ENCODE data around the gene FGFR3. TPM values are rescaled to one million over a fixed set of nuclear protein-coding genes. Genes with fewer than 3 reads are reported as not detected.

The FGFR3 gene
- total and polyA plus RNA-seq, 7 donors, result 0.16 to 14.0 (median 0.83) TPM

DNA sequence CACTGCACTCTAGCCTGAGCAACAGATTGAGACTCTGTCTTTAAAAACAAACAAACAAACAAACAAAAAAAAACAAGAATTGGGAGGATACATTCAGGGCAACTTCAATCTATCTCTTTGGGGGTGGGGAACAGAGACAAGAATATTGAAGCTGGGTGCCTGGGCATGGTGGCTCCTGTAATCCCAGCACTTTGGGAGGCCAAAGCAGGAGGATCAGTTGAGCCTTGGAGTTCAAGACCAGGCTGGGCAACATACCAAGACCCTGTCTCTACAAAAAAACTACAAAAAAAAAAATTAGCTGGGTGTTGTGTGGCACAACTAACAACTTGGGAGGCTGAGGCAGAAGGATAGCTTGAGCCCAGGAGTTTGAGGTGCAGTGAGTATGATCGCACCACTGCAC lies 61.7 kb downstream of the FGFR3 start:
- no peaks in the 10 kb centered on the region for H3K36me3 ChIP-seq
- H3K4me3 ChIP-seq, result peak overlapping the region; percentile 38 to 90 (median 74)
- WGBS, 2 donors, result 14 to 55% methylated on average over 1 of the region's 1 CpG
- intact Hi-C loops (cut with DNase I), result loop anchor here (5.0 kb wide), 2 partner anchors 43 to 142 kb away; partner anchors contain the start of gene SLBP
- TF ChIP-seq POLR2A (IDR thresholded peaks at IDR 0.05) (no peak), POLR2AphosphoS5 (IDR thresholded peaks at IDR 0.05) (no peak), EP300 (IDR thresholded peaks at IDR 0.05) (no peak)
- TF ChIP-seq, protein P1, sequence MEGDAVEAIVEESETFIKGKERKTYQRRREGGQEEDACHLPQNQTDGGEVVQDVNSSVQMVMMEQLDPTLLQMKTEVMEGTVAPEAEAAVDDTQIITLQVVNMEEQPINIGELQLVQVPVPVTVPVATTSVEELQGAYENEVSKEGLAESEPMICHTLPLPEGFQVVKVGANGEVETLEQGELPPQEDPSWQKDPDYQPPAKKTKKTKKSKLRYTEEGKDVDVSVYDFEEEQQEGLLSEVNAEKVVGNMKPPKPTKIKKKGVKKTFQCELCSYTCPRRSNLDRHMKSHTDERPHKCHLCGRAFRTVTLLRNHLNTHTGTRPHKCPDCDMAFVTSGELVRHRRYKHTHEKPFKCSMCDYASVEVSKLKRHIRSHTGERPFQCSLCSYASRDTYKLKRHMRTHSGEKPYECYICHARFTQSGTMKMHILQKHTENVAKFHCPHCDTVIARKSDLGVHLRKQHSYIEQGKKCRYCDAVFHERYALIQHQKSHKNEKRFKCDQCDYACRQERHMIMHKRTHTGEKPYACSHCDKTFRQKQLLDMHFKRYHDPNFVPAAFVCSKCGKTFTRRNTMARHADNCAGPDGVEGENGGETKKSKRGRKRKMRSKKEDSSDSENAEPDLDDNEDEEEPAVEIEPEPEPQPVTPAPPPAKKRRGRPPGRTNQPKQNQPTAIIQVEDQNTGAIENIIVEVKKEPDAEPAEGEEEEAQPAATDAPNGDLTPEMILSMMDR (IDR thresholded peaks at IDR 0.05), result no peak
- H3K9me3 ChIP-seq, result no peaks in the 10 kb centered on the region
- no peak for DNase-seq
- H3K27ac ChIP-seq, result peak overlapping the region in 3 of 4 donors; percentile 86 to 87 (median 86)
- peaks cover 0 to 38% (median 29%) of the 10 kb centered on the region in 4 donors for H3K4me1 ChIP-seq
- H3K27me3 ChIP-seq, result no peaks in the 10 kb centered on the region

DNA sequence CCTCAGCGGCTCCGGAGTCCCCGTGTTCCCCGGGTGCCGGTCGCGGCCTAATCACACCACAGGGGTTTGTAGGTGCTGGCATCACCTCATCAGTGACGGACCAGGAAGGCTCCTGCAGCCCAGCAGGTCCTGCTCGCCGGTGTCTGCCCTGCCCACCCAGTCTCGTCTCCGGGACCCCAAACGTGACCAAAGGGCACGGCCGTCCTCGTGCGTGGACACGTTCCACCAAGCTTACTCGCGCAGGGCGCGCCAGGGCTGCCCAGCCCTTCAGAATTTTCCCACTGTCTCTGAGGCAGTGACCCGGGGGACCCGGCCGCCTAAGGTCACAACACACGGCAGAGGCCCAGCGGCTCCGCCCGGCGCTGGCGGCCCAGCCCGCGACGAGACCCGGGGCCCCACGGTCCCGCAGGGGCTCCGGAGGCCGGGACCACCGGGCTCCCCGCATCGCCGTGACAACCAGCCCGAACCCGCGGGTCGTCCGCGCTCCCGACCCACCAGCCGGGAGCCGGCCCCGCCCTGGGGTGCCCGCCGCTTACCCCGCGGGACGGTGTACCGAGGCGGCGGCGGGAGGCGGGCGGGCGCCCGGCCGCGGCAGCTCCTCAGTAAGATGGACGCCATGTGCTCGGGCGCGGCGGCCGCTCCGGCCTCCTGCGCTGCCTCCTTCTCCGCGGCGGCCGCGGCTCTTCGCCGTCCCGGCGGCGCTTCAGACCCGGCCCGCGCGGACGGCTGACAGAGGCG lies 62.4 kb downstream of the FGFR3 start:
- H3K4me3 ChIP-seq, result peak overlapping the region; percentile 38 to 90 (median 74)
- H3K4me1 ChIP-seq, result peaks cover 0 to 38% (median 29%) of the 10 kb centered on the region in 4 donors
- no peaks in the 10 kb centered on the region for H3K9me3 ChIP-seq
- peak overlapping the region; percentile 83 to 87 (median 86) for H3K27ac ChIP-seq
- H3K36me3 ChIP-seq, result no peaks in the 10 kb centered on the region
- WGBS, 2 donors, result 1% methylated on average over 92 of the region's 92 CpGs
- H3K27me3 ChIP-seq, result no peaks in the 10 kb centered on the region
- TF ChIP-seq POLR2AphosphoS5 (IDR thresholded peaks at IDR 0.05) (no peak), EP300 (IDR thresholded peaks at IDR 0.05) (no peak), POLR2A (IDR thresholded peaks at IDR 0.05) (no peak)
- TF ChIP-seq, protein P1 (IDR thresholded peaks at IDR 0.05), result no peak
- peak; percentile 73 for DNase-seq
- intact Hi-C loops (cut with DNase I), result loop anchor here (1.0 to 5.0 kb wide), 3 partner anchors 15 to 143 kb away; partner anchors contain the start of gene SLBP

DNA sequence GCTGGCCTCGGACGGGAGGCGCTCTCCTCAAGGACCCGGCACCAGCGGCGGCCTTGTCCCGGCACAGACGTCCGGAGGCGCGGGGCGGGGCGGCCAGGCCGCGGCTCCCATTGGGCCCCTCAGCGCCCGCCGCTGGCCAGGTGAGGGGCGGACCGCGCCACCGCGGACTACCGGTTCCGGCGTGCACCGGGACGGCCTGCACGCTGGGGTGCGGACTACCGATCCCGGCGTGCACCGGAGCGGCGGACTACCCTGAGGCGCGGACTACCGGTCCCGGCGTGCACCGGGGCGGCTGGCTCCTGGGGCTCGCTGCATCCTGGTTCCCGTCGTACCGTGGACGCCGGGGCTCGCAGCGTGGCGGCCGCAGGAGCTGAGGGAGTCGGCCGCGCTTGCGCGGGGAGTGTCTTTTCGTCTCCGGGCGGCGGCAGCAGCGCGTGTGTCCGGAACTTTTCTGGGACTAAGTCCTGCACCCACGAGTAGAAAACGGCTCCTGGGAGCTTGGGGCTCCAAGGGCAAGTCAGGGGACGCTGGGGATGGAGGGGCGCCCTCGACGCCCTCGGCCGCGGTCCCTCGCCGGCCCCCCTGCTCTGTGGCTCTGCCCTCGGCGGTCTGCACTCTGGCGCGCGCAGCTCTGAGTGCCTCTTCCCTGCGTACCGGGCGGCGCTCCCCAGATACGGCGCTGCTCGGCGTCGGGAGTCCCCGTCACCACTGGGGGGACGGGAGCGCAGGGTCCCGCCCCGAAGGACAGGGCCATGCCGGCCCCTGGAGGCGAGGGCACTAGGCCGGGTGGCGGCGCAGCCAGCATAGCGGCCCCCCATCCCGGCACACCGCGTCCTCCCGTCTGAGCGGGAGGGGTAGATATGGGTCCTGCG lies 63.2 kb downstream of the FGFR3 start, which contains the start of gene LETM1:
Gene LETM1, minus strand, starts transcription at position 86 of the 872 bp plus-strand sequence. CDS start 206 bp downstream, outside the sequence.
- TF ChIP-seq EP300 (IDR thresholded peaks at IDR 0.05) (no peak), POLR2A (IDR thresholded peaks at IDR 0.05) (peak; percentile 34 to 41), POLR2AphosphoS5 (IDR thresholded peaks at IDR 0.05) (peak; percentile 66 to 85 (median 84))
- TF ChIP-seq, protein P1 (IDR thresholded peaks at IDR 0.05), result peak in 1 of 4 experiments; percentile 0
- intact Hi-C loops (cut with DNase I), result loop anchor here (1.0 to 5.0 kb wide), 3 partner anchors 14 to 144 kb away; partner anchors contain the start of gene SLBP
- peaks cover 0 to 33% (median 29%) of the 10 kb centered on the region in 4 donors for H3K4me1 ChIP-seq
- H3K9me3 ChIP-seq, result no peaks in the 10 kb centered on the region
- peak; percentile 98 for DNase-seq
- peak within 1 kb of the TSS; percentile 83 to 87 (median 86) for H3K27ac ChIP-seq
- H3K36me3 ChIP-seq, result no peaks in the 10 kb centered on the region
- WGBS, 2 donors, result 0% methylated on average over 107 of the region's 107 CpGs
- peak within 1 kb of the TSS; percentile 70 to 90 (median 76) for H3K4me3 ChIP-seq
- no peaks in the 10 kb centered on the region for H3K27me3 ChIP-seq

DNA sequence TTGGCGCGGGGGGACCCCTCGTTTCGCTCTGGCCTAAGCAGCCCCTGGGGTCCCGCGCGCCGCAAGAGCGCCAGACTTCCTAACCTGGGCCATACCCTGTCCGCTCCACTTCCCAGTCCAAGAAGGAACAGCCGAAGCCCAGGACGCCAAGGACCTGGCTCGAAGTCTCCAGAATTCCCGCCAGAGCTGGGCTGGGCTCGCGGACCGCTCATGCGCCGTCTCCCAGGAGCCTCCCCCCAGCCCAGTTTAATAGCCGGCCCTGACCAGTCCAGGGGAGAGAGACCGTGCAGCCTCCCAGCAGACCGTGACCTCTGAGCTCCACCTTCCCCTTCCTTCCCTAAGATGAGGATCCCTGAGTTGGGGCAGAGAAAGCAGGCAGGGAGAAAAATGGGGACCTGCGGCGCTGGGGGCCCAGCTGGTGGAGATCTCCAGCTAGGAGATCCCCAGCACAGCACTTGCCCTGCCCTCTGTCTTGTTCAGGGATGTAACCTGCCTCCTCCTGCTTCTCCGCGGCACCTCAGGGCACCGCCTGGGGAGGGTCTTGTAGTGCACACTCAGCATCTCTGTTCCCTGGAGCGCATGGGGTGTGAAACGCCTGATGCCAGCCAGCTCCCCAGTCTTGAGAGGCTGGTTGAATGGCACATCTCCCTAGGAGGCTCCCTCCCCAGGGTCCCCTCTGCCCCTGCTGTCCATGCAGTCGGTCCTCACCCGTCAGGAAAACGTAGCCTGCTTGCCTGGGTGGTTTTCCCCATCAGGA lies 64.0 kb downstream of the FGFR3 start:
- WGBS, 2 donors, result 20 to 26% methylated on average over 32 of the region's 32 CpGs
- H3K36me3 ChIP-seq, result no peaks in the 10 kb centered on the region
- no peaks in the 10 kb centered on the region for H3K9me3 ChIP-seq
- DNase-seq, result peak; percentile 79
- H3K4me1 ChIP-seq, result peaks cover 0 to 25% (median 23%) of the 10 kb centered on the region in 4 donors
- peak overlapping the region; percentile 83 to 87 (median 86) for H3K27ac ChIP-seq
- TF ChIP-seq POLR2AphosphoS5 (IDR thresholded peaks at IDR 0.05), result no peak
- TF ChIP-seq EP300 (IDR thresholded peaks at IDR 0.05), result no peak
- TF ChIP-seq, protein P1 (IDR thresholded peaks at IDR 0.05), result no peak
- TF ChIP-seq POLR2A (IDR thresholded peaks at IDR 0.05), result peak in 1 of 2 donors; percentile 13
- H3K4me3 ChIP-seq, result peak overlapping the region; percentile 70 to 90 (median 76)
- peaks cover 0 to 4% (median 3%) of the 10 kb centered on the region in 3 donors for H3K27me3 ChIP-seq
- intact Hi-C loops (cut with DNase I), result loop anchor here (1.0 to 5.0 kb wide), 3 partner anchors 13 to 145 kb away; partner anchors contain the start of gene SLBP
